Effector CD8-positive, alpha-beta T cell (primary cell): ENCODE data around the gene NR3C1.

Experiments used
- DNase-seq: peaks from one replicate; lab custom pipeline; 2025; lab: John Stamatoyannopoulos, UW

Gene NR3C1

GRCh38 chr5:143234162-143234842, 169.2 kb downstream of the NR3C1 start:
- no peak for DNase-seq

DNA sequence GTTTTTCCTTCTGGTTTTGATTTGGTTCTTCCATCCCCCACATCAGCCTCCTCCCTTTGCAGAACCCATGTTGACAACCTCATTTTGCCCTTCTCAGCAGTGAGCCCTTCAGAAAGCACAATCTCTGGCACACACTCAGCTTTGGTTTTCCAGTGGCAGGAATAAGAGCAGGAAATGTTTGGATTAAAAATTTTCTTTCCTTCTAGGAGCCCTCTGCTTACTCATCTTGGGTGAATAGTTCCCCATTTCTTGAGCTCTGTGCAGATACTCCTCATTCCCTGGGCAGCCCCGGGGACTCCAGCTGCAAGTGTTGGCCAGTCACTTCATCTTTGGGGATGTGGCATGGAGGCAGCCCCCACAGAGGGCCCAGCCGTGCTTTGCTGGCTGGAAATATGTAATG, 170.5 kb downstream of the NR3C1 start:
- no peak for DNase-seq

- DNase-seq, result no peak
Observed at GRCh38 chr5:143231973-143232812, 171.3 kb downstream of the NR3C1 start.

DNA sequence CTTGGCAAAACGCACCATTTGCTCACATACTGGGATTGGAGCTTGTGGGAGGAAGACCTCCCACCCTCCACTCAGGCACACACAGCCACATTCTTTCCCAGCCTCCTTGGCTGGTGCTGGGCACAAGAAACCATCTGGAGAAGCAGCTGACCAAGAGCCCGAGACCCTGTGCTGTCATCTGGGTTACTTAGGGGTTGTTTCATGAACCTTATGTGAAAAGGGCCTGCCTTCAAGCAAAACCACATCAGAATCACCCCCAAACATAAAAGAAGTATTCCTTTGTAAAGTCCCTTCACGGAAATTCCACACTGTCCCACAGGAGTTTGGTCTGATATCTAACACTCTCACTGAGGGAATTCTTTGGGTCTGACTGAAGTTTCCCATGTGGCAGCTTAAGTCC, 172.1 kb downstream of the NR3C1 start:
- no peak for DNase-seq

GRCh38 chr5:143230676-143230996, 172.8 kb downstream of the NR3C1 start:
- DNase-seq, result no peak

DNA sequence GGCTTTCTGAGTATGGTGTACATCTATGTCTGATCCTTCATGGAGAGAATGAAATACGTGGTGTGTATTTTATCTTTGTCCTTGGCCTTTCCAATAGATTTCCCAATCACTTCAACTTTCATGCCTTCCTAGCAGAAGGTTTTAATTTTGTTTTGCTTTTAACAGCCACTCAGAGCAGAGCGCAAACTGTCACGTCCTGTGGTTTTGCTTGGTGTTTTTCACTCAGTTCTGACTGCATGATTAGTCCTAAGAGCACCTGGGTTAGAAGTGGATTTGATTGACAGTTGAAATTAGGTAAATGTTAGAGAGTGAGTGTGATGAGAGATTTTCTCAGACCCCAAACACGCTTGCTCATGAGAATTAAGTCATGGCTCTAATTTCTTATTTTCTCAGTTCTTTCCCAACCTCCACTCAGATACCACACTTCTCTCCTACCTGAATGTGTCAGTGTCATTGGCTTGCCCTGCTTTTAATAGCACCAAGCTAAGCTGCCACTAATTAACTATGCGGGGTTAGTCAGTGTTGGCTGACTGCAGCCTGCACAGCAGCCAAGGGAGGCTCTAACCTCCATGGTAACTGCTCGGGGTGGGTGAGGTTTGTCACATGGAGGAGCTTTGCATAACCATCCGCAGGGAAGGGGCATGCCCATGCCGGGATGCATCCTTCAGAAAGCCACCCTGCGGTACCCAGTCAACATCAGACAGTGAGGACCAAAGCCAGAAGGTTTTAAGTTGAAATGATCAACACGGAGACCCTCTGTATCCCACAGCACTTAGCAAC, 173.4 kb downstream of the NR3C1 start:
- no peak for DNase-seq

DNA sequence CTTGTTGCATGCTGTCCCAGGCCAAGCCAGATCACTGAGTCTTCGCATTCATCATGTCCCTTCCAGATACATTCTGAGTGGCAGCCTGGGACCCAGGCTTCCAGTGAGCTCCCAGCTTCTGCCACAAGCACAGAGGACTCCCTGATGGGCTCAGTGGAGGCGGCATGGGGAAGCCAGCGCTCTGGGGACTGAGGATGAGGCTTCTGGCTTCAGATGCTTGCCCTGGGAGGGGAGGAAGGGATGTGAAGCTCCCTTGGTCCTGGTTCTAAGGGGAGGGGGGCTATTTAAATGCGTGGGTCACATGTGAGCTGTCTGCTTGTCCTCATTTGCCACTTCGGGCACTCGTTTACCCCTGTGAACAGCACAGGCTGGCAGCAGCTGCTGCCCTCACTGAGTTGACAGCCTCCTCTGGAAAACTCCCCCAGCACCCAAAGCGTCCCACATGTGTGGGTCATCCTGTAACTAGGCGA, 174.0 kb downstream of the NR3C1 start:
- DNase-seq, result no peak

DNA sequence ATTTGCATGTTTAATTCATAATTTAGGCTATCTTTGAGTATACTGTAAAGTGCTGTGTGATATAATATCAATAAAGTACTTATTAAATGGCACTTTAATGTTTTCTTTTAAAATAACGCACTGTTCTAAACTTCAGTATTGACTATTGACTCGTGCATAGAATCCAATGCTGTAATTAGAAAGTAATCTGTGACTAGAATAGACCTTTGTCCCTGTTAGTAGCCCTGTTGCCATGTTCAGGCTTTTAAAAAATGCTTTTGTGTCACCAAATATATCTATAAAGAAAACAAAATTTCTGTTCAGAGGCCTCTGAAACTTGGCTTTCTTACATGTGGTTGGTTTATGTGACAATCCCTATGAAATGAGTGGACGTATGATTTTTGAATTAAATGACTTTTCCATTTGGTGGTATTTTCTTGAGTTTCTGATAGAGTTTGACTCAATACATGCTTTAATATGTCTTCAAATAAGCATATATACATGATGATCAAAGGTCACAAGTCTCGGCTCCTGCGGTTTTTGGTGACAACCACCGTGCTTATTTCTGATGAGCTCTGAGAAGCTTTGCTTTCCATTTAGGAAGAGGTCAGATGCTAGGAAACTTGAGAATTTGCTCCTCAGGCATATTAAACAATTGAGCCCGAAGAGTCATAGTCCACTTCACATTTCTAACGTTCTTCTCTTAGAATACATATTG, 174.7 kb downstream of the NR3C1 start:
- no peak for DNase-seq
